GM21717 (cell line): ENCODE results near the gene VPS13D.

Experiments
- ATAC-seq: cut with Tn5 transposase; IDR thresholded peaks from one replicate; pipeline ENCODE4 v1.9.1; 2021; ENCODE audit warnings: mild to moderate bottlenecking, moderate library complexity; ENCODE audit not compliant: unreplicated experiment

Gene VPS13D

GRCh38 chr1:12480041-12480440, 250.2 kb downstream of the VPS13D start:
- ATAC-seq = no peak

GRCh38 chr1:12480748-12481362, 251.0 kb downstream of the VPS13D start:
- ATAC-seq = no peak

DNA sequence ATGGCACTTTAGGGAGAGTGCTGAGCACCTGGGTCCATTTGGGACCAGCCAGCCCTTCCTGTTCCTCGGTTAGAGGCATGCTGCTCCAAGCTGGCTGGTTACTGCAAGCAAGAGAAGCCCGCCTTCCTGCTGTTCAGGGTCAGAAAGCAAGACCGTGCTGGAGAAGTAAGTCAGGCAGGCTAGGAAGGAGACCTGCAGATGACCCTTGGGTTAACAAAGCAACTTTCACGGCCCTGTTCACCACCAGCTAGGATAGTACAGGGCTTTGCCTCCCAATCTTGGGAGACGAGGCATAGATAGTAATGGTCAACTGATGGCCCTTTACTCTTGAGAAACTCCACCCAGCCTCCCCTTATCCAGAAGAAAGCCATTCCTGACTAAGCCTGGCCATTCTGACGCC, 252.1 kb downstream of the VPS13D start:
- ATAC-seq = no peak

GRCh38 chr1:12482988-12483387, 253.2 kb downstream of the VPS13D start:
- no peak for ATAC-seq

DNA sequence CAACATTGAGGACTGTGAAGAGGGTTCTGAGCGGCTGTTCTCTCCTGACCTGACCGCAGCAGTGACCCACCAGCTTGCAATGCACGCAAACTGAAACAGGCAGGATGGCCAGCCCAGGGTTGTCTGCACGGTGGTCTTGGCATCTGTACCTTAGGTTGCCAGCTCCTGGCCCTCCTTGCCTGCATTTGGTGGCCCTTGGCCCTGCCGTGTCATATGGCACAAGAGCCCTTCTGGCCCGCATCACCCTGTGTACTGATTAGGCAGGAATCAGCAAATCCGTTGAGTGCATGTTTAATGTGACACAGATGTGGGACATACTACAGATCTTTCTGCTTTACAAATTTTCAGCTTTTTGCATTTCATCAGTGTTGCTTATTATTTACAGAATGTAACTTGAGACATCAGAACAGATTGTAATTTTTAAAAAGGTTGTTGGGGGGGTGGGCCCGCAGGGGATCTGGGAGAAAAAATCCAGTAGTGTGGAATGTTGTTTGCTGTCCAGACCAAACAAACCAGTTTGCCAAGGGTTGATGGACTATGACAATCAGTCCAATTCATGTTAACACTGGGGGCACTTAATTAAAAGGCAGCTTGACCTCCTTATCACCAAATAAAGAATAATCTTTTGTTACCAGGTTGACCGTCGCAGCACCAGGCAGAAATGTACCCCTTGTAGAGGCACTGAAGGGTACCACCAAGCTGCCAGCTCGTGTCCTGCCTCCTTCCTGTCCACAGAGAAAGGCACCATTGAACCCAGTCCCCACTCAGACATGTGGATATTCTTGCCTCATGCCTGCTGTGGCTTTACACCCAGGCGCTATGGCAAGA, 255.6 kb downstream of the VPS13D start:
- ATAC-seq = no peak

DNA sequence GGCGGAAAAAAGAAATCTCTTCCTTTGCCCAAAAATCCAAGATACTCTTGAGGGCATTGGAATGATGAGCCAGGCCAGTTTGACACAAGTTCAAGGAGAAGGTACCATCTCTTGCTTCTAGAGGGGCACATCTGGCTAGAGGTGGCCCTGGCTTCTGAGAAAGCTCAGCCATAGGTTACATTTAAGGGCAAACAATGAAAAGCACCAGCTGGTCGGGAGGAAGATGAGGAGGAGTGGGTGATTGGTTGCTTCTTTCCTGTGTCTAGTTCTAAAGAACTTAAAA, 256.2 kb downstream of the VPS13D start:
- ATAC-seq = no peak

DNA sequence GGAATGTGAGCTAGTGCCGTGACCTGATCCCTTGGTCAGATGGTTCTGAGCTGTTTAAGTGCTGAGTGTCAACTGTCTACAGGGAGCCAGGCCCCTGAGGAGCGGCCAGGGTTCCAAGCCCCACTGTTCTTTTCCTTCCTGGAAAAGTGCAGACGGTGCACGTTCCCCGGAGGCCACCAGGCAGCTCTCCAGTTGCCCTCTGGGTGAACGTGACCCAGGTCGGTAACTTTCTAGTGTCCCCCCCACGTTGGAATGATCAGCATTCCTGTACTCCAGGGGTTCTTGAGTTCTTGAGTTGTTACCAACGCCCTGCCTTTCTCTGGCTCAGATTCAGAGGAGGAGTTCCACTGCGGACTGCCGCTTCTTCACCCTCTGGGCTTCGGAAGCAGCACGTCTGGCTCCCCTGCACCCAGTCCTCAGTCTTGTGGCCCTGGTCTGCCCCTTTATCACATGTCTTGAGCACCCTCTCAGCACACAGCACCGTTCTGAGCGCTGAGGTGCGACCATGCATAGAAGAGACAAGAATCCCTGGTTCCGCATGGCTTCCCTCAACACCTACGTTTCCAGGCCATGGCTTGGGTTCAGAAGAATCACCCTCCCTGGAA, 256.7 kb downstream of the VPS13D start:
- ATAC-seq = no peak

DNA sequence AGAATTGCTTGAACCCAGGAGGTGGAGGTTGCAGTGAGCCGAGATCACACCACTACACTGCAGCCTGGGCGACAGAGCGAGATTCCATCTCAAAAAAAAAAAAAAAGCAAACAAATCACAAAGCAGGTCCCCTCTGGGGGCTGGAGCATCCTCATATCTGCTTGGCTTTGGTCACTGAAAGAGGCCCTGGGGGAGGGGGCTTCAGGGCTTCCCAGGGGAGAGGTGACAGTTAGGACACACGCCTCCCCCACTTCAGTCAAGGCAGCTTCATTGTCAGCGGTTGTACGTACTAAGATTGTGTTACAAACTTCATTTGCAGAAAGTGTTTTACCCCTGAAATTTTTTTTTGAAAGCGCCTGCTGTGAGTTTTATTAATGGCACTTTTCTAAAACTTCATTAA, 257.7 kb downstream of the VPS13D start:
- ATAC-seq = no peak

DNA sequence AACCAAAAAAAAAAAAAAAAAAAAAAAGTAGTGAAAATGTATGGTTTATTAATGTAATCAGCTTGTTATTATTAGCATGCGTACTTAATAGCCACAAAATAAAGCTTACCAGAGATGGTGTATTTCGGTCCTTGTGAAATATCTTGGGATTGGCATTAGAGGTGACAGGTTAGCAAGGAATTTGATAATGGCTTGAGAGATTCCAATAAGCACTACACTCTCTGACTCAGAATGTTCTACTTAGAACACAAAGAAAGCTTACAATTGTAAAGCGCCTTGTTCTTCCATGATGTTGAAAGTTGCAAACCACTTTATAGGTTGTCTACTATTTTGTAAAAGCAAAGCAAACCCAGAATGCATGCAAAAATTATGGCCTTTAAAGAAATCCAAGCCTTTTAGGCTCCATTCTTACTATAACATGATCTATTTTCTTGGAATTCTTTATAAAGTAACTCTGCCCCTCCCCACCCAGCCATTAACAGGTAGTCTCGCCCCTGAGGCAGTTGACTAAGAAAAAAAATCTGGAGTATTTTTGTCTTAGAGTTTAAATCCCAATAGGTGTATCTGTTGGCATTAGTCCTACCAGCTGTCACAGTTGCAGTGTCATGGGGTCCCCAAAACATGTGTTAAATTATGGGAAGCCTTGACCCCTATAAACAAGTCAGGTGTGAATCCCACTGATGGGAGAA, 259.0 kb downstream of the VPS13D start:
- no peak for ATAC-seq

GRCh38 chr1:12490532-12491142, 260.8 kb downstream of the VPS13D start:
- no peak for ATAC-seq

GRCh38 chr1:12491656-12492055, 261.8 kb downstream of the VPS13D start:
- ATAC-seq = no peak

DNA sequence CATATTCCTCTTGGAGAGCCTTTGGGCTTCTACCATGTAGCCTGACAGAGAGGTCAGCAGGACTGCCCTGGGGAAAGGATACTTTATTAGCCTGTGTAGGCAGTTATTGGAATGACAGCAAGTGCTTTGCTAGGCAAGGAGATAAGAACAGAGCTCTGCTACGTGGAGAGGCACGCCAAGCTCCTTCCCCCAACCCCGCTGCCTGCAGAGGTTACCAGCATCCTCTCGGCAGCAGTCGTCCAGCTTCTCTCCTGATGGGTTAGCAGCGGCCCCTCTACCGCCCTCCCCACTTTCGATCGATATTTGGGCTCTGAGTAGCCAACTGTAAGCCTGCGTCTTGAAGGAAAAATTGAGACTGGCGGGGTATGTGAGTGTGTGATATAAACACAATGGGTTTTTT, 265.9 kb downstream of the VPS13D start:
- ATAC-seq = no peak

- no peak for ATAC-seq
Measured at GRCh38 chr1:12496154-12496961, 266.5 kb downstream of the VPS13D start.

- ATAC-seq = no peak
Measured at GRCh38 chr1:12499539-12500240, 269.9 kb downstream of the VPS13D start.

- no peak for ATAC-seq
Measured at GRCh38 chr1:12501661-12502060, 271.8 kb downstream of the VPS13D start.

DNA sequence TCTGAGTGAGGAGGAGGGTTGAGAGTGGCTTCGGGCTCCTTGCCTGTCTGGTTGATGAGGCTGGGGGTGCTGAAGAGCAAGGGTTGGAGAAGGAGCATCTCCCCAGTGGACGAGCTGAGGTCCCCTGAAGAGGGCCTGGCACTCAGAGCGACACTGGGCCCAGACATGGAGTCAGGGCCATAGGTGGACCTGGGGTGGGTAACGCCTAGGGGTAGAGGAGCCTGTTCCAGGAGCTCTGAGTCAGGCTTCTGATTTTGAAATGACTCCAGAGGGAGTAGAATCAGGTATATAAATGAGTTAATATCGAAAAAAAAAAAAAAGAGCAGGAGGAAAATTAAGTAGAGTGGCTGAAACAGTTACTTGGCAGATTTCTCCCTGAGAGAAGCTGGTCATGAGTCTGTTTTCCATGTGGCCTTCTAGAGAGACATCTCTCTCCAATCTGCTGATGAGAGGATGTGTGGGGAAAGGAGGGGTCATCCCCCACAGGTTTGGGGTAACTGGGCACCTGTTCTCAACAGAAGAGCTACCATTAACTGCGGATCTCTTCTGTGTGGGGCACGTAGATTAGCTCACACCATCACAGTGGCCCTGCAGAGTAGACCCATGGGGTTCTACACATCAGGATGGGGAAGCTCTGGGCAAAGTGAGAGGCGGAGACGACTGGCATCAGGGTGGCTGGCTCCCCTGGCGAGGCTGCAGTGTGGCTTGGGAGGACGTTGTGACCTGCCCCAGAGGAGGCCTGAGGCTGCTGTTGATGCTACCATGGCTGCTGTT, 272.7 kb downstream of the VPS13D start:
- ATAC-seq = no peak

DNA sequence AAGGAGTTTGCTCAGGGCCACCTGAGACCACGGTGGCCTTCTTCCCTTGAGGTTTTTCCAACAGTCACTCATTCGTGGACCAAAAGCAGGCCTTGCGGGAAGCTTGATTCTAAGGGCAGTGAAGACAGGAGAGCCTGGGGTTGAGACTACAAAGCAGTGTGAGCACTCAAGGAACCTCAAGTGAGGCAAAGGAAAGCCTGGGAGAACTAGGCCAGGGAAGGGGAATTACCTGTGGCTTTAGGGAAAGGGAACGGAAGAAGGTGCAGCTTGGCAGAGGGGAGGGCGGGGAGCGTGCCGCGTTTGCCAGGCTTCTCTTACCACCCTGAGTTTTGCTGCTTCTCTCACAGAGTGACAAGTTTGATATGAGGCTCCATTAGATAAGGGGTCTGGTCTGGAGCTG, 273.9 kb downstream of the VPS13D start:
- ATAC-seq = no peak

GRCh38 chr1:12504601-12505000, 274.8 kb downstream of the VPS13D start:
- no peak for ATAC-seq

- ATAC-seq = no peak
Measured at GRCh38 chr1:12505231-12505630, 275.4 kb downstream of the VPS13D start.
